ENCODE results near the gene KRT3.
"Not testable (repeated sequence)": the region's sequence is repeated elsewhere in the genome, so short reads cannot be mapped to it uniquely, and the experiment has no call there.

The KRT3 gene

DNA sequence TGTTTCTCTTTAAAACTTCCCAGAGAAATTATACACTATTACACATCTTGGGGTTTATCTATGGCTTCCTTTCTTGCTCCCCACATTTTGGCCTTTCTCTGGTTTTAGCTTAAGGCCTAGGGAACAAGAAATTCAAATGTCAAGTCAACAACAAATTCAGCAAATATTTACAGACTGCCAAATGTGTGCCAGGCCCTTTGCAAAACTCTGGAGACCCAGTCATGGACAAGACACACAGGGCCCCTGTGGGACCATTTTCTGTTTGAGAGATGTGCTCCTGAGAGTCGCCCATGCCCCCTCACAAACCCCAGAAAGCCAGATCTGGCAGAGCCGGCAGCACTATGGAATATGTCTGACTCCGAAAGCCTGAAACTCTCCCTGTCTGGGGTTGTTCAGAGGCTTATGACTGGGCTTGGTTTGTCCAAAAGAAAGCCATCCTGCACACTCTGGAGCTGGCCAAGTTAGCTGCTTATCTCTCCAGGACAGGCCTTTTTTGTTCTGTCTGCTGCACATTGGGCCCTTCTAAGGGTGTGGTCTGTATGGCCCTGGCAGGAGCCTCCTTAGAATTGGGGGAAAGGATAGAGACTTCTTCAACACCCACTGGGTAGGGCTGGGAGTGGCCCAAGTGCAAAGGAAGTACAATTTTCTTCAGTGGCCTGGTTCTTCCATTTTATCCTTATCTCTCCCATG lies 1.1 kb upstream of the KRT3 start:
- no peak for FAIRE-seq

DNA sequence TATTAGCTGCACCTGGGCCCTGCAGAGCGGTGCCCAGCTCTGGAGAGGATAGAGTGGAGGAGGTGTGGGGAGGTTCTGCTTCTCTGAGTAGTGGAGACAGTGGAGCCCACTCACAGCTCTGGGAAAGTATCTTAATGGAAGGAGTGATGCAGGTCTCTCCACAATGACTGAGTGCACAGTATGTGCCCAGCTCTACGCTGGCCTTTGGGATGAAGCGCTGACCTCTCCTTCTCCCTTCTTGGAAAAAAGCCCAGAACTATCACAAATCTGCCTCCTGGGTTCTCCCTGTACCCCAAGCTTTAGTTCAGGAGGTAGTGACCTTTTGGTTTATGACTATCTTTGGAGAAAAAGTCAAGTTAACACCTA lies 495 bp upstream of the KRT3 start:
- no peak for FAIRE-seq

DNA sequence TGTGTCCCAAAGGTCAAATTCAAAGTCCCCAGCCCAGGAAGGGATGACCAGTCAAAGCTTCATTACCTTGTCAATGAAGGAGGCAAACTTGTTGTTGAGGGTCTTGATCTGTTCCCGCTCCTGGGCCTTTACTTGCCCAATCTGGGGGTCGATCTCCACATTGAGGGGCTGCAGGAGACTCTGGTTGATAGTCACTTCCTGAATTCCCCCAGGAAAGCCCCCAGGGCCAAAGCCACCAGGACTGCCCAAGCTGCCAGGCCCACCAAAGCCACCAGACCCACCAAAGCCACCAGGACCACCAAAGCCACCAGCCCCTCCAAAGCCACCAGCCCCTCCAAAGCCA lies 614 bp downstream of the KRT3 start:
- FAIRE-seq, result not testable (repeated sequence)

DNA sequence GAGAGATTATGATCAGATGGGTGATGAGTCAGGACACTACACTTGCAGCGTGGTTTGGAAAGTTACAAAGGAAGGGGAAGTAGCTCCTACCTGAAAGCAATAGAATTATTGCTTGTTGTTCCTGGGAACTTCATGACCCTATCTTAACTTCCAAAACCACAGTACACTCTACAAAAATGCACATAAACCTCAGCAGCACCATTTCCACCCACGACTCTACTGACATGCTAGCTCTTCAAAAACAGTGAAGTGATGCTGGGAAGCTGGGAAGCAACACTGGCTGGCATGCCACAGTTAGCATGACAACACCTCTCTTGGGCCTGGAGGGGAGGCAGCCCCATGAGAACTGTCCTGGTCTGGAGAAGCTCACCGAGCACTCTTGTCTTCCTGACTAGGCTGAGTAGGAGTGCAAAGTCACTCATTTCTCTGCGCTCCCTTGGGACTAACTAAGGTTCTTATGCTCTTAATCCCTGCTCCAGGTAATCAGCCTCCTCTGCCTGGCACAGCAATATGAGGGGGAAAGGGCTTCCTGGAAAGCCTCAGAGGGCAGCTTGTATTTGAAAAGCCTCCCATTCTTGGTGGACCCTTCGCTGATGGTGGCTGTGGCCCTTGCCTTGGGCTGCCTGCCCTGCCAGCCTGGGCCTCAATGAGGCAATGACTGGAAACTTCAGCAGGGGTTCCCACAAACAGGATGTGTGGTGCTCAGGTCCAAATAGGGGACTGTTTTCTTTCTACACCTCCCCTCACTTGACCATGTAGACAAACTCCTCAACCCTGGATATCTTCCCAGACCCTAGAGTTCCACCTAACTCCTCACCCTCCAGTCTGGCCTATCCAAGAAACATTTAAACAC lies 1.2 kb downstream of the KRT3 start:
- no peak for FAIRE-seq

DNA sequence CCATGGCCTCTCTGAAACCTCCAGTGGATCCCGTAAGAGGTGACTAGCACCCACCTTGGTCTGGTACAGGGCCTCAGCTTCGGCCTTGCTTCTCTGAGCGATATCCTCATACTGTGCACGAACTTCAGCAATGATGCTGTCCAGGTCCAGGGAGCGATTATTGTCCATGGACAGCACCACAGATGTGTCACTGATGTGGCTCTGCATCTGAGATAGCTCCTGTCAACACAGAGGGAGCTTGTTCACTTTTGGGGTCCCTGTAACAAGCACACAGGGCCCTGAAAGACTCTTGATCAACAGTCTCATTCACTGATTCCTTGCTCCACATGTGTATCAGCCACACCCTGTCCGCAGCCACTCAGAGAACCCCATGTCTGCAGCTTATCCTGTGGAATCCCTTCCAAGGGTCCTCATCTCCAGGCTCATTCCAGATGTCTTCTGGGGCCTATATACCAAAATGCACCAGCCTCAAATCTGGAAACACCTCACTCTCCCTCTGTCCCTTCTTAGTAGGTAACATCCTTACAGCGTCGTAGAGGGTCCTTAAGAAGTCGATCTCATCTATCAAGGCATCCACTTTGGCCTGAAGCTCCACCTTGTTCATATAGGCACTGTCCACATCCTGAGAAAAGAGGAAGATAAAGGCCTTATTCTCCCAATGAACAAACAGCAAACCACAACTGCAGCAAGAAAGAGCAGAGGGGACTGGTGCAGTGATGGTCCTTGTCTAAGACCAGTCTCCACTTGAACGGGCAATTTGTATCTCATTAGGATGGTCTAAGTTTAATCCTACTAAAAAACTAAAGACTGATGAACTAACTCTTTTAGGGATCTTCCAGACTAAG lies 3.5 kb downstream of the KRT3 start:
- no peak for FAIRE-seq

DNA sequence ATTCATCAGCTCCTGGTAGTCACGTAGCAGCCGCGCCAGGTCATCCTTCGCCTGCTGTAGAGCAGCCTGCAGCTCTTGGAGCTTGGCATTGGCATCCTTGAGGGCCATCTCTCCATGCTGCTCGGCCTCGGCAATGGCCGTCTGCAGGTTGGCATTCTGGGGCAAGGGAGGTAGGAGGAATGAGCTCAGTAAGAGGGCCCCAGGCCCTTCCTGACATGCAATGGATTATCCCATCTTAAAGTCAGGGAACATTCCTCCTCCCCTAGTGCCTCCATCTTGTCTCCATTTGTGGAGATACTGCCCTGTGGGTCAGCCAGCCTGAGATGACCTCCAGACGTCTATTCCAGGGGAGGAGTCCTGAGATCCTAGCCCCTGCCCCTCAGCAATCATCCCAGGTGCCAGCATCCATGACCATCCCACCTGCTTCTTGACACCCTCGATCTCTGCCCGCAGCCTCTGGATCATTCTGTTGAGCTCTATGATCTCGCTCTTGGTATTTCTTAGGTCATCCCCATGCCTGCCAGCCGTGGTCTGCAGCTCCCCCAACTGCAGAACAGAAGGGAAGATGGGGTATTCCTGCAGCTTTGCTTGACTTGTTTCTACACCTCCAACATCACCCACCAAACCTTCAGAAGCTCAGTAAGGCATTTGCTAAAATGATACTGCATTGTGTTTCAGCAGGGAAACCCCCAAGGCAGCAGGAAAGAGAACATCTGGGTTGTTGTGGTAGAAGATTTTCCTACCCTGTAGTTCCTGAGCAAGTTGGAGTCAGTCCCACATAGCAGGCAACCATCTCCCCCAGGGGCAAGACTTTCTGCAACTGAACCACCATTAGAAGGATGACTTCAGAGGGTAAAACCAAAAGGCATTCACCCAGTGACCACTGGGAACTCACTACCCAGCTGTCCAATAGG lies 4.4 kb downstream of the KRT3 start:
- no peak for FAIRE-seq

DNA sequence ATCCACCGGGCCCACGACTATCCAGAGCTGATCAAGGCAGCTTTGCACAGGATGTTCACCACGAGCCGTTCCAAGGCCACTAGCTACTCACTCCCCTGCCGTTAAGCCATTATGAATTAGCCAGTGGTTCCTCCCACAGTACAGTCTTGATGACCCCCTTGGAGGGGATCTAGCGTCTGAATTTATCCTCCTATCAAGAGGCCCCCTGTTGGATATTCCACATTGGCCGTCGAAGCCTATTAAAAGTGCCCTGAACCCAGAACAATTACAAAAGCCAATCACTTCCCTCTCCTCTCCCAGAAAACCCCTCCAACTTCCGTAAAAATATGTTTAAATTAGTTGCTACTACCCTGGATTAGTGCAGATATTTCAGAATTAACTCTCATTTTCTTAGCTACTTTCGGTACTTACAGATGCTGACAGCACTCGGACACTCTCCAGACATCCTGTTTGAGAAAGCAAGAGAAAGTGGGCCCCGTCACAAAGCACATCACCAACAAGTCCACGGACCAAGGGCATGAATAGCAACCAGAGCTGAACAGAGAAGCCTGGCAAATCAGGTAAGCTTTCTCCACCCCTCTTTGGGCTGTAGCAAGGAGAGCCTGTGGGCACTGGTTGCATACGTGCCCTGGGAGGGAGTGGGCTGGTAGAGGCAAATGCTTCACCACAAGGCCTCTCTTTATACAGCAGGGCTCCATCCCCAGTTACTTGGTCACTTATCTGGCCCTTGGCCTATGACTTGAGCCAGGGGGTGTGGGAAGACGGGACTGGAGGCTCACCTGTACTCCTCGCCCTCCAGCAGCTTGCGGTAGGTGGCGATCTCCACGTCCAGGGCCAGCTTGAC lies 5.3 kb downstream of the KRT3 start:
- FAIRE-seq, result no peak

DNA sequence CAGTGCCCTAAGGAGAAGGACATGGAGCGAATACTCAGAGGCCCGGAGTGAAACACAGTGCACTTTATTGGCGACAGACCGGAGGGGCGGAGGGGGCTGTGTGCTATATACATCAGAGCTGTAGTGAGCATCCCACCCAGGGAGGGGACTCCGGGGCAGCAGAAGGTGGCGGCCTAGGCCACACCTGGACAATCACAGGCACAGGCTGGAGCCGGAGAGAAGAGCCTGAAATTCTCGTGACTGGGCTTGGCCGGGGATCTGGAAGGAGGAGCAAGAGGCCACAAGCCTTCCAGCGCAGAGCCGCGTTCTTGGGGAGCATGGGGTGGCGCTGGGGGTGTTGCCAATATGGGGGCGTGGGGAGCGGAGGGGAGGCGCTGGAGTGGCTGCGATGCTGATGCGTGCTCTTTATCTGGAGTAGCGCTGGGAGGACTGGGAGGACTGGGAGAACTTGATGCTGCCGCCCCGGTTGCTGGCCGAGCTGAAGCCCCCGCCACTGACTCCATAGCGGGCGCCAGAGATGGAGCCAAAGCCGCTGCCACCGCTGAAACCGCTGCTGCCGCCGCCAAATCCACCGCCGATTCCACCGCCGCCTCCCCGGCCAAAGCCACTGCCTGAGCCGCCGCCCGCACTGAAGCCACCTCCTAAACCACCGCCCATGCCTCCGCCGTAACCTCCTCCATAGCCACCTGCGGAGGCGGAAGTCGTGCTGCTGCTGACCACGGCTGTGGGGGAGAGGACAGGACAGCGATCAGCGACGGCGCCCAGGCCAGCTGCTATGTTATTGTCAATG lies 6.1 kb downstream of the KRT3 start:
- no peak for FAIRE-seq

DNA sequence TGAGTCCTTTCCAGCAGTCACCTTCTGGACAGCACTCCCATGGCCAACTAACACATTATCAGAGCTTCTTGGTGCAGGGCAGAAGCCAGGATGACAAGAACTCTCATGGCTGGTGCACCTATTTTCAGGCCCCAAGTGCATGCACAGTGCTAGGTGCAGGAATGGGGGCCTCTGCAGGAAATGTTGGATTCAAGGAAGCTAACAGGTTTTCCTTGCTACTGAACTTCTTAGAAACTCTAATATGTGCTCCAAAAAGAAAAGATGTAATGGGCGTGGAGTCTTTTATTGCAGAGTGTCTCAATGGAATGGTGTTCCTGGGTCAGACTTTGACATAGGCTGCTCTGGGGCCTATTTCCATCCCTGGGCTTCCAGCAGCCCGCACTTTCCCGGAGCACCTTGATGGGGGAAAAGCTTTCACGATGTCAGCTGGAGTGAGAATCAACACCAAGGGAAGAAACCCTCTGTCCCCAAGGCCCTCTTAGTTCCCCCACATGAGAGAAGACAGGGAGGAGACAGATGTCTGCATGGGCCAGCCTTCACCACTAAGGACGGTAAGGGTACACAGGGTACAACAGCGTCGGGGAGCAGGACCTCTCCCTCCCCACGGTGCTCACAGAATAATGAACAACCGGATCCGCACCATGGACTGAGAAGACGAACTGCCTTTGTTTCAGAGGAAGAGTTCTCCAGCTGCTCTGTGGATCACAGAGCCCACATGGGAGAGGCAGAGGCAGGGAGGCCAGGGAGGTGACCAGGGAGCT lies 6.9 kb downstream of the KRT3 start:
- no peak for FAIRE-seq

DNA sequence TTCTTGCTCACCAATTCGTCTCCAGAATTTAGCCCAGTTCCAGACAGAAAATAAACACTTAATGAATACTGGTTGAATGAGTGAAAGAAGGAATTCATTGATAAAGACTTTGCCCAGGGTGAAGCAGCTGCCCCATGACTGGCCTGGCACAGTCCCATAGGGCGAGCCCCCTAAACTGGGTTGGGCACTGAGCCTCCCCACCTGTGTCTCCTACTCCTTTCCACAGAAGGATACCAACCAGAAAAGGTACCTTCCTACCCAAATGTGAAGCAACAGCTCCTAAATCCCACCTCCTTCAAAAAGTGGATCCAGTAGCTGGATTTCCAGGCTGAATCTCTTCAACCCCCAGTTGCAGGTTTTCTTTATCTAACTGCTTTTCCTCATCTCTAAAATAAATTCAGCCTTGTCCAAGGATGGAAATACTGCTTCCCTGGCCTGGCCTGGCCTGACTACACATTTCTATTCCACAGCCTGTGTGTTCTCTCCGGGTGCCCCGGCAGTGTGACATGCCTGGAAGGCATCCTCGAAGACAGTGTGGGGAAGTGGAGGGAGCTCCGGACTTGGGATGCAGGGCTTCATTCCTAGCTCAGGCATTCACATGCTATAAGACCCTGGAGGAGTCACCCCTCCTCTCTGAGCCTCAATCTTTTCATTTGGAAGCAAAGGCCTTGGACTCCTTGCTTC lies 7.6 kb downstream of the KRT3 start:
- no peak for FAIRE-seq

DNA sequence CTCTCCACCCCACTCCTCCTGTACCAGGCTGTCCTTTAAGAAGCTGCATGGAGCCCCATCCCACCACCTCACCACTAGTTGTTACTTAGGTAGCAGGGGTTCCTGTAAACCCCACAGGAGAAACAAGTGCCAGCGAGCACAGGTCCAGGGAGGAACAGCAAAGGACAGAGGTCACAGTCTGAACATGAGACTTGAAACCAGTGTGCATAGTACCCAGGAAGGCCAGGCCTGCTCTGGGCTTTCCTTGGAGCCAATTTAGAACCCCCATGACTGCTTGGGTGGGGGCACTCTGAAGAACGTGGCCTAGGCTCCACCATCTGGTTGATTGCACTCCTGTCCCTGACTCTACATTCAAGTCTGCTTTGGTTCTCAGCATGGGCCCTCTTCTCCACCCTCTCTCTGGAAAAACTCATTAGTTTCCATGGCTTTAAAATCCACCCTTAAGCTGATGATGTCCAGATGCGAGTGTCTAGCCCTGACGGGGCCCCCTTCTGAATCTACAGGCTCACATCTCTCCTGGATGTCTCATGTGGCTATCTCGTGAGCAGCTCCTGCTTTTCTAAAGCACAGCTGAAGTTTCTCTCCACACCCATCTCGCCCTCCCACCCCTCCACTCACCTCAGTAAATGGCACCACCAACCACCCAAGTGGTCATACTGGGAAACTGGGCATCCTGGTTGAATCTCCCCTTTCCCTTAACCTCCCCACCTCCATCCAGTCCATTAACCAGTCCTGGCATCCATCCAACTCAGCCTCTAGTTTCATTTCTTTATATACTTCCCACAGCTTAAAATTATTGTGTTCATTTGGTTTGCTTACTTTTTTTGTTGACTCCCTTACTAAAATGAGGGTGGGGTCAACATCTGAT lies 8.4 kb downstream of the KRT3 start:
- FAIRE-seq, result no peak

DNA sequence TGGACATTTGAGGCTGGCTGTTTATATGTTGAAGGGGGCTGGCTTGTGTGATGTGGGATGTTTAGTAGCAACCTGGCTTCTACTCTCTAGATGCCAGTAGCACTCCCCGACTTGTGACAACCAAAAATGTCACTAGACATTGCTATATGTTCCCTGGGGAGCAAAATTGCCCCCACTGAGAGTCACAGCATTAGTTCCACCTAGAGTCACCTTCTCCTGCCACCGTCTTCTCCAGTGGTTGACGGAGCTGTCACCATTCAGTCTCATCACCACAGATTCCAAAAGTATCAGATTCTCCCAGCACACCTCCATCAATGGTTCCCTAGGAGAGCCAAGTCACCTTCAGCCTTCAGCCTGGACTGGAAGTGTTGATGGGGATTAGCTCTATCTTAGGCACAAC lies 11.0 kb downstream of the KRT3 start:
- no peak for FAIRE-seq

DNA sequence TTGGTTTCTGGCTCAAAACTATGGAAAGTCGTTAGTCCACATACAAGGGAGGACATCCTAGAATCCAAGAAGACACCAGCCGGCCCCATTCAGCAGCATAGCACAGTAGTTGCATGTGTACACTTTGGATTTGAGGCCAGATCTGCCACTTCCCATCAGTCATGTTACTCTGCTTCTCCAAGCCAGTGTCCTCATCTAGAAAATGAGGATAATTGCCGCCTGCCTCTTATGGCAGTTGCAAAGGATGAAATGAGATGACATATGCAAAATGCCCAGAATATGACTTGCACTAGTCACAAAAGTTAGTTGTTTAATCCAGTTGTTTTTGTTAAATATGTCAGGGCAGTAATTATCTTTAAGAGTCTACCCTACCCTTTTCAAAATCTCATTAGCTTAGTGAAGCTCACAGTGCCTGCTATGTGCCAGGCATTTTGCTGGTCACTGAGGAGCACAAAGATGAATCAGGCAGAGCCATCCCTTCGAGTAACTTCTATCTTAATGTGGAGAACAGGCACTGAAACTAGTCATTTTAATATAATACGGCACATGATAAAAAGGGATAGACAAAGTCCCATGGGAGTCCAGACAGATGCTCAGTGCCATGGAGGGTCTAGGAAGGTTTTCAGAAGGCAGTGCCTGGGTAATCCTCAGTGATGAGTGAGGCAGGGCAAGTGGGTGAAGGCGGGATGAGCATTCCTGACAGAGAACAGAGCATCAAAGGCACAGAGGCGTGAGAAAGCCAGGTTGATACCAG lies 12.2 kb downstream of the KRT3 start:
- FAIRE-seq, result no peak

DNA sequence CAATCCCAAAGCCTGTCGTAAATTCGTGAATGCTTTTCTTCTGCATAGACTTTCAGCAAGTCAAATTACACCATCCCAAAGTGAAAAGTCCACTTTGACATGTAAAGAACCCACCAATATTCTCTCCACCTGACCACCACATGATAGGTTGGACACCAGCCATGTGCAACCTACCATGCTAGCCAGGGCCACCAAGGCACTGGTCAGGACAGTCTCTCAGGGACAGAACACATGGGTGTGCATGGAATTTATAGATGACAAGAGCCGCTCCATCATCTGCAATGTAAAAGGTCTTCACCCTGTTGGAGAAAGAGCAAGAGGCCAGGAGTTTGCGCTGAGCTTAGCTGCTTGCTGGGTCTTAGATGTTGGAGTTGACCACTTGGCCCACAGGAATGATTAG lies 13.4 kb downstream of the KRT3 start:
- no peak for FAIRE-seq

DNA sequence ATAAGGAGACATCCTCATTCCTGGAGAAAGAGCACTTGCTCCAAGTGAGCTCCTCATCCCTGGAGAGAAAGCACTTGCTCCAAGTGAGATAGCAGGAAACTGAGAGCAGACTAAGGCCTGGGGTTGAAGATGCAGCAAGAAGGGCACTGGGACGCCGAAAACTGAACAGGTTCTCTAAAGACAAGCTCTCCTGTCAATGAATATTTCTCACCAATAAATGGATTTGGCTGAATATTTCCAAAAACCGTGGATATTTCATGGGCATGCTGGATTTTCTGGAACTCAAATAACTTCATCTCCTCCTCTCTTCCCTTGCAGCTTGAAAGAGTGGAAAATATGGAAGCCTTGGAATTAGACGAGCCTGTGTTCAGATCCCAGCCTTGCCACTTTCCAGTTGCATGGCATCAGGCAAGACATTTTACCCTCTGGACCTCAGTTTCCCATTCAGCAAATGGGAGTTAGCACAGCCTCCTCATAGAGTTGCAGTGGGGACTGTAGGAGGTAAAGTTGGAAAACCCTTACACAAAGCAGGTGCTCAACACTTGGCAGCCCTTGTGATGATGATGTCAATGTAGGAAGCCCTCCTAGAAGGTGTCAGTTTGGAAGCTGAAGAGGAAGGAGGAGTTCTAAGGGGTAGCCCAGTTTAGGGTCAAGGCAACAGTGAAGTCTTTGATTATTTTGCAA lies 14.4 kb downstream of the KRT3 start:
- no peak for FAIRE-seq

DNA sequence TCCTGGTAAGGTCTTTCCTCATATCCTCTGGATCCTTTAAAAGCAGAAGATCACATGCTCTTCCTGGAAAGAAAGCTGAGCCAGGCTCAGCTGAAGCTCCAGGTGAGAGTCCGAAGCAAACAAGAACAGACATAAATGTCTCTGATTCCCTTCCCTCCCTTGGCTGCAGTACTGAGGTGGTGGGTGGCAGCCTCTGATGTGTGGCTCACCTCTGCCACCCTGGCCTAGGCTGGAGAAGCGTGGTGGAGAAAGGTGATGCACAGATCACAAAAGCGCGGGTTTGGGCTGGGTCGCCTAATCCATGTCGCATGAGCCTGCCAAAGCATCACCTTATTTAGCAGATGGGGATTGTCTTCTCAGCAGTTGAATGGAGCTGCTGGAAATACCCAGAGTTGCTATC lies 16.0 kb downstream of the KRT3 start:
- FAIRE-seq, result no peak

DNA sequence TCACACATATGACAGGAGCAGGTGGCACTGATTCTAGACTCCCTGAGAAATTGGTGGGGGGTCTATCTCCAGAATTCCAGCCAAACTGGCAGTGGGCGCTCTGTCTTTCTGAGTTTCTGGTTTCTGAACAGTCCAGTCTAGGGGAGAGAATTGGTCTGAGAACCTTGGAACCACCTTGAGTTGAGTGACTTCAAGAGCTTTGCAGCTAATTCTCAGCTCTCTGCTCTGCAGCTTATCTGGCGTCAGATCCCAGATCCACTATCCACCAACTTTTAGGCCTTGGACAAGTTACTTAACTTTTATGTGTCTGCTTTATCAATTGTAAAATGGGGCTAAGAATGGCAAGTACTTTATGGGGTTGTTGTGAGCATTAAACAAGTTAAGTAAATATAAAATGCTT lies 17.1 kb downstream of the KRT3 start:
- no peak for FAIRE-seq
